Smooth muscle cell (in vitro differentiated cells): ENCODE results near the gene LEKR1. TPM values are rescaled to one million over a fixed set of nuclear protein-coding genes. Genes with fewer than 3 reads are reported as not detected.
"Not testable (repeated sequence)": the region's sequence is repeated elsewhere in the genome, so short reads cannot be mapped to it uniquely, and the experiment has no call there.

Experiments used
- DNase-seq: peaks from one replicate; lab custom pipeline; 2025; ENCODE audit not compliant: unreplicated experiment; lab: John Stamatoyannopoulos, UW
- H2AFZ ChIP-seq: fragments of 200-600 bp; sonication (generic); 2 replicates; pipeline ENCODE4 v1.6.0; 2016; ENCODE audit warnings: antibody characterized with exemption, low read depth, mild to moderate bottlenecking
- H3F3A ChIP-seq: fragments of 200-600 bp; sonication (generic); 2 replicates; pipeline ENCODE4 v1.6.0; 2017; ENCODE audit warnings: antibody characterized with exemption, low read depth
- H3K27ac ChIP-seq: fragments of 200-600 bp; sonication (generic); 2 replicates; pipeline ENCODE4 v1.5.1; 2016; ENCODE audit warnings: low read depth, mild to moderate bottlenecking
- H3K27me3 ChIP-seq: fragments of 200-600 bp; sonication (generic); 2 replicates; pipeline ENCODE4 v1.6.1; 2016; ENCODE audit warnings: low read depth, mild to moderate bottlenecking
- H3K36me3 ChIP-seq: fragments of 200-600 bp; sonication (generic); 2 replicates; pipeline ENCODE4 v1.5.1; 2016; ENCODE audit warnings: low read depth
- H3K4me1 ChIP-seq: fragments of 200-600 bp; sonication (generic); 2 replicates; pipeline ENCODE4 v1.5.1; 2016; ENCODE audit warnings: low read depth
- H3K4me2 ChIP-seq: fragments of 200-600 bp; sonication (generic); 2 replicates; pipeline ENCODE4 v1.6.0; 2016; ENCODE audit warnings: mild to moderate bottlenecking
- H3K4me3 ChIP-seq: fragments of 200-600 bp; sonication (generic); 2 replicates; pipeline ENCODE4 v1.5.1; 2016; ENCODE audit warnings: mild to moderate bottlenecking
- H3K79me2 ChIP-seq: fragments of 200-600 bp; sonication (generic); 2 replicates; pipeline ENCODE4 v1.6.0; 2016; ENCODE audit warnings: low read depth, mild to moderate bottlenecking
- H3K9ac ChIP-seq: fragments of 200-600 bp; sonication (generic); 2 replicates; pipeline ENCODE4 v1.6.0; 2016; ENCODE audit warnings: low read depth
- H3K9me3 ChIP-seq: fragments of 200-600 bp; sonication (generic); replicated peaks from 2 replicates; pipeline ENCODE4 v1.5.1; 2016; ENCODE audit warnings: low read depth
- H4K20me1 ChIP-seq: fragments of 200-600 bp; sonication (generic); 2 replicates; pipeline ENCODE4 v1.6.0; 2016; ENCODE audit warnings: low read depth
- CTCF ChIP-seq: fragments of 200-600 bp; sonication (generic); IDR thresholded peaks from 2 replicates; pipeline ENCODE4 v1.5.1; 2017; ENCODE audit warnings: borderline replicate concordance, mild to moderate bottlenecking, antibody characterized with exemption; ENCODE audit not compliant: insufficient read depth, poor library complexity, severe bottlenecking
- WGBS: methylation state at CpG from one replicate; pipeline ENCODE4 v1.1.7; 2016; ENCODE audit warnings: low lambda C conversion rate; 5-methylcytosine and 5-hydroxymethylcytosine counted together
- polyA plus RNA-seq: library from polyadenylated mRNA; unstranded; fragments of >200 nt; fragmentation: Nextera tagmentation; extraction: Ambion mirVana; gene quantifications from 2 replicates; pipeline ENCODE4 v1.2.1, GENCODE V29; 2016
- total RNA-seq: library from RNA; depleted of rRNA; stranded (reverse); fragments of >200 nt; gene quantifications from 2 replicates; pipeline ENCODE4 v1.2.3, GENCODE V29; 2014

The LEKR1 gene
- total and polyA plus RNA-seq, 2 experiments from 2014 or later: 1.3 to 2.3 TPM

DNA sequence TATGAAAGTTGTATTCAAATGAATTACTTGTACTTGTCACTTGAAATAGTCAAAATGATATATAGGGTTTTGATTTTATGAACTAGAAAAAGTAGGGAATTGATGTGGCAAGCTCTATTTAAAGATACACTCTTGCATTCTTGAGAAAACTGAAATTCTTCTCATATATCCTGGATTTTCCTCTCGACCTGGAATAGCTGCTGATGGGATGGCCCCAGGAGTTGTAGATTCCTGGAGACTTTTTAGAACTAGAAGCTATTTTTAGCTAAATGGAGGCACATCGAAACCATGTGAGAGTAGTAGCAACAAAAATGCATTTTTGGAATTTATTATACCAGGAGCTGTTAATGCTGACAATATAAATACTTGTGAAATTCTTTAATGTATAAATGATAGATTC is 125.9 kb downstream of the LEKR1 start:
- Histone ChIP-seq H4K20me1 (no peaks in the 10 kb centered on the region), H3K27me3 (no peaks in the 10 kb centered on the region), H3K36me3 (no peaks in the 10 kb centered on the region), H2AFZ (no peak overlapping the region), H3F3A (no peaks in the 10 kb centered on the region), H3K79me2 (no peaks in the 10 kb centered on the region), H3K4me1 (no peaks in the 10 kb centered on the region), H3K4me3 (no peak overlapping the region), H3K27ac (no peak overlapping the region), H3K4me2 (no peak overlapping the region), H3K9me3 (no peaks in the 10 kb centered on the region), H3K9ac (no peak overlapping the region)
- DNase-seq: no peak
- TF ChIP-seq CTCF: no peak
- WGBS: 78% methylated on average over 2 of the region's 2 CpGs

GRCh38 chr3:156957715-156958114 is 131.6 kb downstream of the LEKR1 start:
- Histone ChIP-seq H3K27me3 (no peaks in the 10 kb centered on the region), H3K4me2 (no peak overlapping the region), H3K36me3 (no peaks in the 10 kb centered on the region), H3K9ac (no peak overlapping the region), H3F3A (no peaks in the 10 kb centered on the region), H3K4me1 (no peaks in the 10 kb centered on the region), H2AFZ (no peak overlapping the region), H3K4me3 (no peak overlapping the region), H3K27ac (no peak overlapping the region), H4K20me1 (no peaks in the 10 kb centered on the region), H3K9me3 (no peaks in the 10 kb centered on the region), H3K79me2 (no peaks in the 10 kb centered on the region)
- 96% methylated on average over 1 of the region's 1 CpG for WGBS
- no peak for DNase-seq
- TF ChIP-seq CTCF: no peak

DNA sequence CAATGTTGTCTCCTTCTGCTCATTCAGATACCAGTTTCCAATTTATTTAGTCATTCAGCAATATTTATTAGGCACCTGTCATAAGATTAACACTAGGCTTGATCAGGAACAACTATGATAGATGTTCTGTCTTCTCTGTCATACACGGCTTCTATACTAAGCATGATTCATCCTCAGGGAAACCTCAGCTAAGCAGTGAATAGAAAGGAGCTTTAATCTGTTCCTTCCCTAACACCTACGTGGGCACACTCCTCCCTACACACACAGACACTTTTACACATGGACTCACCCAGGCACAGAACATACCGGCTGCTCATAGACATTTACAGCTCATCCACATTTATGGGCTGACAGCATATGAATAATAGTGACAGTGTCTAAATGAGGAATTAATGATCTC is 136.9 kb downstream of the LEKR1 start:
- H3K4me1 ChIP-seq: no peaks in the 10 kb centered on the region
- no peaks in the 10 kb centered on the region for H3F3A ChIP-seq
- no peaks in the 10 kb centered on the region for H3K27me3 ChIP-seq
- TF ChIP-seq CTCF: no peak
- no peaks in the 10 kb centered on the region for H4K20me1 ChIP-seq
- H2AFZ ChIP-seq: no peak overlapping the region
- H3K4me3 ChIP-seq: no peak overlapping the region
- H3K9ac ChIP-seq: no peak overlapping the region
- no peak overlapping the region for H3K27ac ChIP-seq
- H3K79me2 ChIP-seq: no peaks in the 10 kb centered on the region
- 58% methylated on average over 3 of the region's 3 CpGs for WGBS
- H3K4me2 ChIP-seq: no peak overlapping the region
- no peak for DNase-seq
- no peaks in the 10 kb centered on the region for H3K9me3 ChIP-seq
- H3K36me3 ChIP-seq: no peaks in the 10 kb centered on the region

DNA sequence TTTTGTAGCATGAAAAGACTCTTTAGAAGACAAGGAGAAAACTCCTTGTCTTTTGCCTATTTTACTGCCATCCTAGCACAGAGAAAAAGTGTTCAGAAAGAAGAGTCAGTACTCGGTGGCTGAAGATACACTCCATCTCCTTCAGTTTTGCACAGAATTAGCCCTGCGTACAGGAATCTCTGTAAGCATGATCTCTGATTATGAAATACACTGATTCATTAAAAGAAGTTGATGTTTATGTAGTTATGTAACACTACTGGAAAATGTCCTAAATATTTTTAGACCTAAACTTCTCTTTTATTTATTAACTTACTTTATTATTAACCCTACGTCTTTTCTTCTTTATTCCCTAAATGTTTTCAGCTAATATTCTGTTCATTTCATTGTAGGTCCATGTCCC is 138.4 kb downstream of the LEKR1 start:
- no peaks in the 10 kb centered on the region for H3K9me3 ChIP-seq
- H3K4me3 ChIP-seq: no peak overlapping the region
- H3F3A ChIP-seq: no peaks in the 10 kb centered on the region
- H3K4me2 ChIP-seq: no peak overlapping the region
- no peak overlapping the region for H2AFZ ChIP-seq
- H3K79me2 ChIP-seq: no peaks in the 10 kb centered on the region
- WGBS: 86% methylated on average over 3 of the region's 3 CpGs
- H3K9ac ChIP-seq: no peak overlapping the region
- no peaks in the 10 kb centered on the region for H3K4me1 ChIP-seq
- no peaks in the 10 kb centered on the region for H3K27me3 ChIP-seq
- no peaks in the 10 kb centered on the region for H4K20me1 ChIP-seq
- no peak for TF ChIP-seq CTCF
- H3K27ac ChIP-seq: no peak overlapping the region
- no peak for DNase-seq
- no peaks in the 10 kb centered on the region for H3K36me3 ChIP-seq

DNA sequence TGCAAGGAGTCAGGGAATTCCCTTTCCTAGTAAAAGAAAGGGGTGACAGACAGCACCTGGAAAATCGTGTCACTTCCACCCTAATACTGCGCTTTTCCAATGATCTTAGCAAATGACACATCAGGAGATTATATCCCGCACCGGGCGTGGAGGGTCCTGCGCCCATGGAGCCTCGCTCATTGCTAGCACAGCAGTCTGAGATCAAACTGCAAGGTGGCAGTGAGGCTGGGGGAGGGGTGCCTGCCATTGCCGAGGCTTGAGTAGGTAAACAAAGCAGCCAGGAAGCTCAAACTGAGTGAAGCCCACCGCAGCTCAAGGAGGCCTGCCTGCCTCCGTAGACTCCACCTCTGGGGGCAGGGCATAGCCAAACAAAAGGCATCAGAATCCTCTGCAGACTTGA is 140.2 kb downstream of the LEKR1 start:
- H3K36me3 ChIP-seq, H3K4me3 ChIP-seq, H3K9ac ChIP-seq, DNase-seq, H4K20me1 ChIP-seq, H3K27ac ChIP-seq, H3K79me2 ChIP-seq, H2AFZ ChIP-seq, H3K4me1 ChIP-seq, H3K27me3 ChIP-seq, H3K4me2 ChIP-seq, H3K9me3 ChIP-seq, H3F3A ChIP-seq: not testable (repeated sequence)
- WGBS: over 99% methylated on average over 10 of the region's 10 CpGs
